Gastrocnemius medialis (tissue), 4 donors: ENCODE results near the gene KCNH8. TPM values are rescaled to one million over a fixed set of nuclear protein-coding genes. Genes with fewer than 3 reads are reported as not detected.

ENCODE experiments used
- ATAC-seq, 2 donors: fragments of 150-250 bp; one replicate each; pipeline ENCODE4 v1.9.1; 2016
- DNase-seq, 2 donors: peaks; one replicate each; pipeline ENCODE4 v3.0.0-alpha.2; 2019
- H3K27ac ChIP-seq, 4 donors: fragments of 200-600 bp; sonication (generic); 1 replicate in 1 of 4; 2 replicates in 3 of 4; pipeline ENCODE4 v1.5.1; 2016 to 2018; ENCODE audit warnings: mild to moderate bottlenecking in 2 of 4, moderate library complexity in 1 of 4
- H3K27me3 ChIP-seq, 3 donors: fragments of 200-600 bp; sonication (generic) in 2 of 3; 1 replicate in 1 of 3; 2 replicates in 2 of 3; pipeline versions ENCODE4 v1.5.1 to v1.6.0; 2016 to 2019; ENCODE audit warnings: mild to moderate bottlenecking in 1 of 3, moderate library complexity in 1 of 3
- H3K36me3 ChIP-seq, 2 donors: fragments of 200-600 bp; sonication (generic) in 1 of 2; one replicate each; pipeline ENCODE4 v1.5.1; 2017 to 2018
- H3K4me1 ChIP-seq, 2 donors: fragments of 200-600 bp; sonication (generic) in 1 of 2; one replicate each; pipeline ENCODE4 v1.5.1; 2016 to 2017; ENCODE audit warnings: mild to moderate bottlenecking in 2 of 2
- H3K4me3 ChIP-seq, 4 donors: fragments of 200-600 bp; sonication (generic) in 3 of 4; 1 replicate in 1 of 4; 2 replicates in 3 of 4; pipeline ENCODE4 v1.5.1; 2016 to 2019; ENCODE audit warnings: mild to moderate bottlenecking in 2 of 4
- H3K9me3 ChIP-seq, 3 donors: fragments of 200-600 bp; sonication (generic) in 2 of 3; 1 replicate in 1 of 3; 2 replicates in 2 of 3; pipeline ENCODE4 v1.5.1; 2016 to 2019
- POLR2A ChIP-seq, 2 donors: fragments of 450-650 bp; IDR thresholded peaks; one replicate each; pipeline ENCODE4 v1.6.1; 2017; ENCODE audit warnings: antibody characterized with exemption in 2 of 2, mild to moderate bottlenecking in 2 of 2, moderate library complexity in 2 of 2
- in situ Hi-C, 4 donors: fragments of 200-750 bp; cut with MboI; loops; one replicate each; pipeline versions ENCODE4 v1.15.0 to v1.8.0; 2017; ENCODE audit warnings: low sequenced_read_pairs in 4 of 4
- intact Hi-C: fragments of 100-400 bp; cut with DNase I; formaldehyde crosslinking; loops from one replicate; pipeline ENCODE4 v1.15.1; 2023; ENCODE audit warnings: low total_unique reads
- total RNA-seq, 4 donors: library from RNA; depleted of rRNA; stranded (reverse); fragments of >200 nt; gene quantifications; one replicate each; pipeline versions ENCODE4 v1.1.0 to v1.2.3, GENCODE V29; 2016
- TF ChIP-seq, protein P1 (sequence below), 5 experiments: fragments of 450-650 bp in 3 of 5; fragments of 200-600 bp in 2 of 5; sonication (generic) in 2 of 5; IDR thresholded peaks in 4 of 5; conservative IDR thresholded peaks in 1 of 5; 1 replicate in 4 of 5; 2 replicates in 1 of 5; pipeline ENCODE4 v1.5.1; 2016 to 2019; ENCODE audit warnings: antibody characterized with exemption in 5 of 5, mild to moderate bottlenecking in 3 of 5, moderate library complexity in 3 of 5

Gene KCNH8
- total RNA-seq, 4 donors from 2014 or later: not detected

DNA sequence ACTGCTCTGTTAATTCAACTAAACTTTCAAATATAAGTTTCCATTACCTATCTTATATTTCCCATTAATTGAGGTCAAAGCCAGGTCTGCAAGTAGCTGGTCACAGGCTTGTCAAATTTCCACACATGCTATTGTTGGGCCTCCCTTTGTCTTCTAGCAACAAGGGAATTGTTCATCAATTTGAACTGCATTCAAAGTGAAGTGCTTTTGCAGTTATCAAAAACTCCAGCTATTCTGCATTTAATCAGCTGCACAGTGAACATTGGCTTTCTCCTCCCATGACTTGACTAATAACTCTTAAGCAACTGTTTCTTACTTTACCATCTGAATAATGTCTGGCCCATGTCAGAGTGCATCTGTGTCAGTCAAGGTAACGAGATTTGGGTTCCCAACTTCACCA is 198.4 kb downstream of the KCNH8 start:
- intact Hi-C loops (loop anchor here (5.0 kb wide), 1 partner anchor 521 kb away; no protein-coding TSS in a partner anchor), in situ Hi-C loops (loop anchor here in 2 of 4 donors (25.0 kb wide), 1 partner anchor 516 kb away; no protein-coding TSS in a partner anchor)
- ATAC-seq (no peak), DNase-seq (no peak)
- Histone ChIP-seq H3K36me3 (no peaks in the 10 kb centered on the region), H3K4me3 (no peak overlapping the region), H3K9me3 (no peaks in the 10 kb centered on the region), H3K4me1 (no peaks in the 10 kb centered on the region), H3K27me3 (no peaks in the 10 kb centered on the region), H3K27ac (no peak overlapping the region)
- TF ChIP-seq, protein P1, sequence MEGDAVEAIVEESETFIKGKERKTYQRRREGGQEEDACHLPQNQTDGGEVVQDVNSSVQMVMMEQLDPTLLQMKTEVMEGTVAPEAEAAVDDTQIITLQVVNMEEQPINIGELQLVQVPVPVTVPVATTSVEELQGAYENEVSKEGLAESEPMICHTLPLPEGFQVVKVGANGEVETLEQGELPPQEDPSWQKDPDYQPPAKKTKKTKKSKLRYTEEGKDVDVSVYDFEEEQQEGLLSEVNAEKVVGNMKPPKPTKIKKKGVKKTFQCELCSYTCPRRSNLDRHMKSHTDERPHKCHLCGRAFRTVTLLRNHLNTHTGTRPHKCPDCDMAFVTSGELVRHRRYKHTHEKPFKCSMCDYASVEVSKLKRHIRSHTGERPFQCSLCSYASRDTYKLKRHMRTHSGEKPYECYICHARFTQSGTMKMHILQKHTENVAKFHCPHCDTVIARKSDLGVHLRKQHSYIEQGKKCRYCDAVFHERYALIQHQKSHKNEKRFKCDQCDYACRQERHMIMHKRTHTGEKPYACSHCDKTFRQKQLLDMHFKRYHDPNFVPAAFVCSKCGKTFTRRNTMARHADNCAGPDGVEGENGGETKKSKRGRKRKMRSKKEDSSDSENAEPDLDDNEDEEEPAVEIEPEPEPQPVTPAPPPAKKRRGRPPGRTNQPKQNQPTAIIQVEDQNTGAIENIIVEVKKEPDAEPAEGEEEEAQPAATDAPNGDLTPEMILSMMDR (IDR thresholded peaks at IDR 0.05 in 4 of 5, conservative IDR thresholded peaks at IDR 0.05 in 1 of 5): no peak
- TF ChIP-seq POLR2A (IDR thresholded peaks at IDR 0.05): no peak

DNA sequence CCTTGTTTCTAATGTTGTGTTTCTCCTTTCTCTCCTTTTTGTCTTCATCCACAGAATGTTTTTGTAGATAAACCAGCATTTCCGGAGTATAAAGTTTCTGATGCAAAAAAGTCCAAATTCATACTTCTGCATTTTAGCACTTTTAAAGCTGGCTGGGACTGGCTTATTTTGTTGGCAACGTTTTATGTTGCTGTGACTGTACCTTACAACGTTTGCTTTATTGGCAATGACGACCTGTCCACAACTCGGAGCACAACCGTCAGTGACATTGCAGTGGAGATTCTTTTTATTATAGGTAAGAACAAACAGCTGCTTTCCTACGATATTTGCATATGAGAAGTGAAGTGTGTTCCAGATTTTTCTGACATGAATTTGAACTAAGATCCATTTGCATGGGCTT is 199.4 kb downstream of the KCNH8 start:
- Histone ChIP-seq H3K9me3 (no peaks in the 10 kb centered on the region), H3K27ac (no peak overlapping the region), H3K36me3 (no peaks in the 10 kb centered on the region), H3K4me3 (no peak overlapping the region), H3K4me1 (no peaks in the 10 kb centered on the region), H3K27me3 (no peaks in the 10 kb centered on the region)
- in situ Hi-C loops: loop anchor here in 2 of 4 donors (25.0 kb wide), 1 partner anchor 515 kb away; no protein-coding TSS in a partner anchor
- ATAC-seq: no peak
- intact Hi-C loops: loop anchor here (1.0 to 5.0 kb wide), 2 partner anchors 196 to 520 kb away; no protein-coding TSS in a partner anchor
- no peak for DNase-seq
- no peak for TF ChIP-seq POLR2A (IDR thresholded peaks at IDR 0.05)
- TF ChIP-seq, protein P1 (IDR thresholded peaks at IDR 0.05 in 4 of 5, conservative IDR thresholded peaks at IDR 0.05 in 1 of 5): no peak

DNA sequence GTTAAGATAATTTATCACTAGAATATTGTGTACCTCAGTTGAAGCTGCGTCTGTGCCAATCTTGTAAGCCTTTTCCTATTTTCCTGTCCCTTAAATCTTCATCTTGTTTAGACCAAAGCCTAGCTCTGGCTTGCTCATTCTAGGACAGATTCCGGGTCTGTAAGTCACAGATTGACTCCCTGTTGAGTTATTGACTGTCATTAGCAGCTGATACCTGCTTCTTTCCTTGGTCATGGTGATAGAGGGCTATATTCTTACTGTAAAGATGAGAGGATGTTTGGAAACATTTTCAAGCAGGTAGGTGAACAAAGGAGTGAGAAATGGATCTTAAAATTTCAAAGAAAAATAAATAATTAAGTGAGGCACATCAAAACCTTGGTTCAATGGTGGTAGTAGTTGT is 200.2 kb downstream of the KCNH8 start:
- ATAC-seq (no peak), DNase-seq (no peak)
- Histone ChIP-seq H3K36me3 (no peaks in the 10 kb centered on the region), H3K4me3 (no peak overlapping the region), H3K27me3 (no peaks in the 10 kb centered on the region), H3K4me1 (no peaks in the 10 kb centered on the region), H3K9me3 (no peaks in the 10 kb centered on the region), H3K27ac (no peak overlapping the region)
- TF ChIP-seq, protein P1 (IDR thresholded peaks at IDR 0.05 in 4 of 5, conservative IDR thresholded peaks at IDR 0.05 in 1 of 5): no peak
- no peak for TF ChIP-seq POLR2A (IDR thresholded peaks at IDR 0.05)
- intact Hi-C loops: loop anchor here (1.0 to 5.0 kb wide), 2 partner anchors 195 to 519 kb away; no protein-coding TSS in a partner anchor
- in situ Hi-C loops: loop anchor here in 2 of 4 donors (25.0 kb wide), 1 partner anchor 514 kb away; no protein-coding TSS in a partner anchor

DNA sequence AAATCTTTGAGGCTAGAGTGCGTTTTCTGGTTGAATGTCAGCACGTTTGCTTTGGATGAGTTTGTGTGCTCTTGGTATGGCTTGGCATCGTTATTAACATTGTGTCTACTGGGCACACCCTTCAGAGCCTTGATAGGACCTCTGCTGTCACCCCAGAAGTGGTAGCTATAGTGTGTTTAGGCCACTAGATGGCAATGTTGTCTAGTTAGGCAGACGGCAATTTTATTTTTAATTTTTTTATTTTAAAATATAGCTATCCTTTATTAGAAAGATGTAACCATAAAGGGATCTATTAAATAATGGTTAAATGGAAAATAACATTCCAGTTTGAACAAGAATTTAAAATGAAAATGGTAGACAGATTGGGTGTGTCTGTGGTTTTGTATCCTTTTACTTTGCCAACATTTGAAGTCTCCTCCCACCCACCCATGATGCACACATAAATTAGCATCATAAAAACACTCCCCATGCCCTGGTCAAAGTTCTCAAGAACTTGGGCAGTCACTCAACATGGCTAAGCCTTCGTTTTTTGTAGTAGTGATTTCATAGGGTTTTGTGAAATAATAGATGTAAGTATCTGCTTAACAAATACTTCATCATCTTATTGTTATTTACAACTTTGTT is 200.7 kb downstream of the KCNH8 start:
- ATAC-seq (no peak), DNase-seq (no peak)
- TF ChIP-seq, protein P1 (IDR thresholded peaks at IDR 0.05 in 4 of 5, conservative IDR thresholded peaks at IDR 0.05 in 1 of 5): peak in 4 of 5 experiments; percentile 20 to 71 (median 42)
- TF ChIP-seq POLR2A (IDR thresholded peaks at IDR 0.05): no peak
- H3K4me1 ChIP-seq: no peaks in the 10 kb centered on the region
- in situ Hi-C loops: loop anchor here in 2 of 4 donors (25.0 kb wide), 1 partner anchor 513 kb away; no protein-coding TSS in a partner anchor
- intact Hi-C loops: loop anchor here (1.0 to 5.0 kb wide), 2 partner anchors 194 to 518 kb away; no protein-coding TSS in a partner anchor
- no peaks in the 10 kb centered on the region for H3K27me3 ChIP-seq
- H3K4me3 ChIP-seq: no peak overlapping the region
- H3K27ac ChIP-seq: no peak overlapping the region
- H3K9me3 ChIP-seq: no peaks in the 10 kb centered on the region
- no peaks in the 10 kb centered on the region for H3K36me3 ChIP-seq
